ENCODE data around the gene CNTNAP2. TPM values are rescaled to one million over a fixed set of nuclear protein-coding genes. Genes with fewer than 3 reads are reported as not detected.

CNTNAP2 gene
- total and polyA plus RNA-seq, 2 donors (not counting 1 experiment from before 2014, with no cell fraction given): not detected

DNA sequence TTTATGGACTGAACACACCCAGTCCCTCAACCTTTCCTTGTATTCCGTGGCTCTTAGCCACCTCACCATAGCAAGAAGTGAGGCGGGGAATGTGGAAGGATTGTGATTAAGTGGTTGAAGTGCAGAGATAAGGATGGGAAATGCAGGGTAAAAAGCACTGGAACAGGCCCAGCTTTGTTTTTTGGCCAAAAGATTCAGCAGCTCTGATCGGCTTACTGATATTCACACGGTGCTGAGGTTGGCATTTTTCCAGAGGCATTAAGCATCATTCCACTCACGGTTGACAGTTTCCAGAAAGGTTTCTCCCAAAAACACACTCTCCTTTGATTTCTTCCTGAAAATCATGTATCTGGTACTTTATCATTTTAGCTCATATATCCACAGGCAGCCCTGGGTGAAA is 544.2 kb downstream of the CNTNAP2 start:
- no peaks in the 10 kb centered on the region for H3K9me3 ChIP-seq (ENCODE audit: control insufficient read depth, insufficient read depth, low read depth, low read length)
- TF ChIP-seq, protein P1, sequence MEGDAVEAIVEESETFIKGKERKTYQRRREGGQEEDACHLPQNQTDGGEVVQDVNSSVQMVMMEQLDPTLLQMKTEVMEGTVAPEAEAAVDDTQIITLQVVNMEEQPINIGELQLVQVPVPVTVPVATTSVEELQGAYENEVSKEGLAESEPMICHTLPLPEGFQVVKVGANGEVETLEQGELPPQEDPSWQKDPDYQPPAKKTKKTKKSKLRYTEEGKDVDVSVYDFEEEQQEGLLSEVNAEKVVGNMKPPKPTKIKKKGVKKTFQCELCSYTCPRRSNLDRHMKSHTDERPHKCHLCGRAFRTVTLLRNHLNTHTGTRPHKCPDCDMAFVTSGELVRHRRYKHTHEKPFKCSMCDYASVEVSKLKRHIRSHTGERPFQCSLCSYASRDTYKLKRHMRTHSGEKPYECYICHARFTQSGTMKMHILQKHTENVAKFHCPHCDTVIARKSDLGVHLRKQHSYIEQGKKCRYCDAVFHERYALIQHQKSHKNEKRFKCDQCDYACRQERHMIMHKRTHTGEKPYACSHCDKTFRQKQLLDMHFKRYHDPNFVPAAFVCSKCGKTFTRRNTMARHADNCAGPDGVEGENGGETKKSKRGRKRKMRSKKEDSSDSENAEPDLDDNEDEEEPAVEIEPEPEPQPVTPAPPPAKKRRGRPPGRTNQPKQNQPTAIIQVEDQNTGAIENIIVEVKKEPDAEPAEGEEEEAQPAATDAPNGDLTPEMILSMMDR (conservative IDR thresholded peaks at IDR 0.05 in 1 of 2, IDR thresholded peaks at IDR 0.05 in 1 of 2; ENCODE audit: low read depth in 1 of 2, low read length in 2 of 2): no peak
- TF ChIP-seq EZH2 (IDR thresholded peaks at IDR 0.05; ENCODE audit: low read length, missing control alignments): no peak
- no peaks in the 10 kb centered on the region for H3K27me3 ChIP-seq (ENCODE audit: control insufficient read depth, insufficient read depth, low read length)
- no peak overlapping the region for H3K4me3 ChIP-seq (replicated peaks in 1 of 4; ENCODE audit: control extremely low read depth in 1 of 4, insufficient read depth in 1 of 4, low read depth in 3 of 4, low read length in 4 of 4)
- DNase-seq (ENCODE audit: low read depth in 2 of 2): no peak
- H3K36me3 ChIP-seq (ENCODE audit: control insufficient read depth, insufficient read depth, low read length): no peaks in the 10 kb centered on the region
- no peak overlapping the region for H3K4me2 ChIP-seq (ENCODE audit: extremely low read depth, insufficient read depth, low read length)
- H2AFZ ChIP-seq (ENCODE audit: low read length): no peak overlapping the region
- no peaks in the 10 kb centered on the region for H4K20me1 ChIP-seq (ENCODE audit: control insufficient read depth, extremely low read depth, insufficient read depth, low read length)
- H3K79me2 ChIP-seq (ENCODE audit: control insufficient read depth, insufficient read depth, low read length): no peaks in the 10 kb centered on the region
- no peaks in the 10 kb centered on the region for H3K4me1 ChIP-seq (ENCODE audit: control insufficient read depth, extremely low read depth, insufficient read depth, low read length)
- H3K27ac ChIP-seq (ENCODE audit: insufficient read depth, low read length): no peak overlapping the region
- H3K9ac ChIP-seq (ENCODE audit: insufficient read depth, low read length): no peak overlapping the region

DNA sequence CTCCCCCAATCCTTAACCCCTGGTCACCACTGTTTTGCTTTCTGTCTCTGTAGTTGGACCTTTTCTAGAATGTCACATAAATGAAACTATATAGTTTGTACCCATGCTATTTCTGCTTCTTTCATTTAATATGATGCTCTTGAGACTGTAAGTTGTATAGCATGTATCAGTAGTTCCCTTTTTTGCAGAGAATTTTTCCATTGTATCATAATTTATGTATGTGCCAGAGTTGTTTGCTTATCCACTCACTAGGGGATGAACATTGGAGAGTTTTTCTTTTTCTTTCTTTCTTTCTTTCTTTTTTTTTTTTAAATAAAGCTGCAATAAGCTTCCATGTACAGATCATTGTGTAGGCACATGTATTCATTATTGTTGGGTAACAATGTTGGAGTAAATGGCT is 544.8 kb downstream of the CNTNAP2 start:
- Histone ChIP-seq H3K36me3 (ENCODE audit: control insufficient read depth, insufficient read depth, low read length) (no peaks in the 10 kb centered on the region), H3K9ac (ENCODE audit: insufficient read depth, low read length) (no peak overlapping the region), H3K27me3 (ENCODE audit: control insufficient read depth, insufficient read depth, low read length) (no peaks in the 10 kb centered on the region), H3K79me2 (ENCODE audit: control insufficient read depth, insufficient read depth, low read length) (no peaks in the 10 kb centered on the region), H3K4me1 (ENCODE audit: control insufficient read depth, extremely low read depth, insufficient read depth, low read length) (no peaks in the 10 kb centered on the region), H3K9me3 (ENCODE audit: control insufficient read depth, insufficient read depth, low read depth, low read length) (no peaks in the 10 kb centered on the region), H4K20me1 (ENCODE audit: control insufficient read depth, extremely low read depth, insufficient read depth, low read length) (no peaks in the 10 kb centered on the region), H3K27ac (ENCODE audit: insufficient read depth, low read length) (no peak overlapping the region), H3K4me3 (replicated peaks in 1 of 4; ENCODE audit: control extremely low read depth in 1 of 4, insufficient read depth in 1 of 4, low read depth in 3 of 4, low read length in 4 of 4) (no peak overlapping the region), H3K4me2 (ENCODE audit: extremely low read depth, insufficient read depth, low read length) (no peak overlapping the region), H2AFZ (ENCODE audit: low read length) (no peak overlapping the region)
- no peak for DNase-seq (ENCODE audit: low read depth in 2 of 2)
- TF ChIP-seq, protein P1 (conservative IDR thresholded peaks at IDR 0.05 in 1 of 2, IDR thresholded peaks at IDR 0.05 in 1 of 2; ENCODE audit: low read depth in 1 of 2, low read length in 2 of 2): no peak
- no peak for TF ChIP-seq EZH2 (IDR thresholded peaks at IDR 0.05; ENCODE audit: low read length, missing control alignments)

DNA sequence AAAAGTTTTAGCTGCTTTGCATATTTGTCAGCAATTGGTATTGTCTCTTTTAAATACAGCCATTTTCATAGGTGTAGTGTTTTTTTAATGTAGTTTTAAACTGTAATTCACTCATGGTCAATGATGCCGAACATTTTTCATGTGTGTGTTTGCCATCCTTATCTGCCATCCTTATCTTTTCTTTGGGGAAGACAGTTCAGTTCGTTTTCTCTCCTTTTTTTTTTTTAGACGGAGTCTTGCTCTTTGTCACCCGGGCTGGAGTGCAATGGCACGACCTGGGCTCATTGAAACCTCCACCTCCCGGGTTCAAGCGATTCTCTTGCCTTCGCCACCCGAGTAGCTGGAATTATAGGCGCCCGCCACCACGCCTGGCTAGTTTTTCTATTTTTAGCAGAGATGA is 545.3 kb downstream of the CNTNAP2 start:
- no peak for TF ChIP-seq EZH2 (IDR thresholded peaks at IDR 0.05; ENCODE audit: low read length, missing control alignments)
- TF ChIP-seq, protein P1 (conservative IDR thresholded peaks at IDR 0.05 in 1 of 2, IDR thresholded peaks at IDR 0.05 in 1 of 2; ENCODE audit: low read depth in 1 of 2, low read length in 2 of 2): no peak
- H3K4me3 ChIP-seq (replicated peaks in 1 of 4; ENCODE audit: control extremely low read depth in 1 of 4, insufficient read depth in 1 of 4, low read depth in 3 of 4, low read length in 4 of 4): no peak overlapping the region

More for the DNA sequence above, 545.3 kb downstream of the CNTNAP2 start:
- no peaks in the 10 kb centered on the region for H3K9me3 ChIP-seq (ENCODE audit: control insufficient read depth, insufficient read depth, low read depth, low read length)
- H3K36me3 ChIP-seq (ENCODE audit: control insufficient read depth, insufficient read depth, low read length): no peaks in the 10 kb centered on the region
- no peak overlapping the region for H2AFZ ChIP-seq (ENCODE audit: low read length)
- no peak overlapping the region for H3K27ac ChIP-seq (ENCODE audit: insufficient read depth, low read length)
- H3K9ac ChIP-seq (ENCODE audit: insufficient read depth, low read length): no peak overlapping the region
- H3K79me2 ChIP-seq (ENCODE audit: control insufficient read depth, insufficient read depth, low read length): no peaks in the 10 kb centered on the region
- H3K27me3 ChIP-seq (ENCODE audit: control insufficient read depth, insufficient read depth, low read length): no peaks in the 10 kb centered on the region
- H3K4me2 ChIP-seq (ENCODE audit: extremely low read depth, insufficient read depth, low read length): no peak overlapping the region
- H4K20me1 ChIP-seq (ENCODE audit: control insufficient read depth, extremely low read depth, insufficient read depth, low read length): no peaks in the 10 kb centered on the region
- no peaks in the 10 kb centered on the region for H3K4me1 ChIP-seq (ENCODE audit: control insufficient read depth, extremely low read depth, insufficient read depth, low read length)
- no peak for DNase-seq (ENCODE audit: low read depth in 2 of 2)

All from fibroblast of lung (primary cell).